ENCODE measurements around the gene STRBP.

STRBP gene

GRCh38 chr9:123135430-123135829, 133.0 kb downstream of the STRBP start:
- no peak for DNase-seq (ENCODE audit: low spot score)
- TF ChIP-seq, protein P1, sequence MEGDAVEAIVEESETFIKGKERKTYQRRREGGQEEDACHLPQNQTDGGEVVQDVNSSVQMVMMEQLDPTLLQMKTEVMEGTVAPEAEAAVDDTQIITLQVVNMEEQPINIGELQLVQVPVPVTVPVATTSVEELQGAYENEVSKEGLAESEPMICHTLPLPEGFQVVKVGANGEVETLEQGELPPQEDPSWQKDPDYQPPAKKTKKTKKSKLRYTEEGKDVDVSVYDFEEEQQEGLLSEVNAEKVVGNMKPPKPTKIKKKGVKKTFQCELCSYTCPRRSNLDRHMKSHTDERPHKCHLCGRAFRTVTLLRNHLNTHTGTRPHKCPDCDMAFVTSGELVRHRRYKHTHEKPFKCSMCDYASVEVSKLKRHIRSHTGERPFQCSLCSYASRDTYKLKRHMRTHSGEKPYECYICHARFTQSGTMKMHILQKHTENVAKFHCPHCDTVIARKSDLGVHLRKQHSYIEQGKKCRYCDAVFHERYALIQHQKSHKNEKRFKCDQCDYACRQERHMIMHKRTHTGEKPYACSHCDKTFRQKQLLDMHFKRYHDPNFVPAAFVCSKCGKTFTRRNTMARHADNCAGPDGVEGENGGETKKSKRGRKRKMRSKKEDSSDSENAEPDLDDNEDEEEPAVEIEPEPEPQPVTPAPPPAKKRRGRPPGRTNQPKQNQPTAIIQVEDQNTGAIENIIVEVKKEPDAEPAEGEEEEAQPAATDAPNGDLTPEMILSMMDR (IDR thresholded peaks at IDR 0.05) = no peak
- Histone ChIP-seq H3K27ac (no peak overlapping the region), H3K4me3 (no peak overlapping the region)

GRCh38 chr9:123132696-123133095, 135.7 kb downstream of the STRBP start:
- no peak for DNase-seq (ENCODE audit: low spot score)
- Histone ChIP-seq H3K4me3 (no peak overlapping the region), H3K27ac (no peak overlapping the region)
- TF ChIP-seq, protein P1 (IDR thresholded peaks at IDR 0.05) = no peak

GRCh38 chr9:123131993-123132392, 136.4 kb downstream of the STRBP start:
- TF ChIP-seq, protein P1 (IDR thresholded peaks at IDR 0.05) = no peak
- H3K27ac ChIP-seq = no peak overlapping the region
- no peak overlapping the region for H3K4me3 ChIP-seq
- no peak for DNase-seq (ENCODE audit: low spot score)

DNA sequence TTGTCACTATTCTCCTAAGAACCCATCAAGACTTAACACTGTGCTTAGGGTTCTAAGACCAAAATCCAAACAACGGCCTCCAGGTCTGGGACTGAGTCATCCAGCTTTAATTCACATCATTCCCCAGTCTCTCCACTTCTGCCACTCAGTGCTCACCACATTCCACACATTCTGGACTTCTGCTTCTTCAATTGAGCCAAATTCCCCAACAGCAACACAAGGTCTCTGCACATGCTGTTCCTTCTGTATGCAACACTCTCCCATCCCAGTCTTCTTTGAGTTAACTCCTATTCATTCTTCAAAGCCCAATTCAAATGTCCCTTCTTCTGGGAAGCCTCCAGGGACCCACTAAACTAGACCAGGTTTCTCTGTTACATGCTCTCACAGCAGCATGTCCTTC, 137.1 kb downstream of the STRBP start:
- no peak for DNase-seq (ENCODE audit: low spot score)
- Histone ChIP-seq H3K4me3 (no peak overlapping the region), H3K27ac (no peak overlapping the region)
- TF ChIP-seq, protein P1 (IDR thresholded peaks at IDR 0.05) = no peak

- no peak overlapping the region for H3K27ac ChIP-seq
- TF ChIP-seq, protein P1 (IDR thresholded peaks at IDR 0.05) = no peak
- no peak overlapping the region for H3K4me3 ChIP-seq
- no peak for DNase-seq (ENCODE audit: low spot score)
Measured at GRCh38 chr9:123129423-123129822, 139.0 kb downstream of the STRBP start.

- Histone ChIP-seq H3K4me3 (no peak overlapping the region), H3K27ac (no peak overlapping the region)
- no peak for DNase-seq (ENCODE audit: low spot score)
- TF ChIP-seq, protein P1 (IDR thresholded peaks at IDR 0.05) = no peak
Measured at GRCh38 chr9:123128591-123128990, 139.8 kb downstream of the STRBP start.

DNA sequence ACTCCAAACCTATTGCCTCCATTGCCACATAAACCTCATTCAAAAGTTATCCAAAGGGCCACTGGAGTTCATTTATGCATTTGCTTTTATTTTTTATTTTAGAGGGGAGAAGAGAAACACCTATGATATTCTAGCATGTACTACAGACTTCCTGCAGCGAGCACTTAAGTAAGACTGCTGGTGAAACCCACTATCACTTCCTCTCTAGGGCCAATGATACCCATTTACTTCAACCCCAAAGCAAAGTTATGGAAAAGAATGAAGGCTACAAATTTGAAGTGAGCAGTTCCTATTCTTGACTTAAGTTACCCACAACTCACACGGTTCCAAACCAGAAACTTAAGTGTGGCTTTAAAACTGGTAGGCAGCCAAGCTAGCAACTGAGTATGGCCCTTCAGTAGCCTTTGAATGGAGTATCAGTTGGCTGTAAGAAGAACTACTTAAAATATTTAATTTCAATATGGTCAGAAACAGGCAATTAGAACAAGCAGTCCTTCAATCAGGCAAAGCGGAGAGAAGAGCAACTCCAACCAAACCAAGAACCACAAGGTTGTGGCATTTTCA, 140.8 kb downstream of the STRBP start:
- H3K27ac ChIP-seq = no peak overlapping the region
- H3K4me3 ChIP-seq = no peak overlapping the region
- TF ChIP-seq, protein P1 (IDR thresholded peaks at IDR 0.05) = no peak
- DNase-seq (ENCODE audit: low spot score) = no peak
